NCI-H446 treated with DMSO at 0.1 percent for 48 hours (cell line): ENCODE measurements around the gene PPP4C.

ENCODE experiments used
- DNase-seq: peaks from one replicate; lab custom pipeline; 2025; lab: John Stamatoyannopoulos, UW

Gene PPP4C

DNA sequence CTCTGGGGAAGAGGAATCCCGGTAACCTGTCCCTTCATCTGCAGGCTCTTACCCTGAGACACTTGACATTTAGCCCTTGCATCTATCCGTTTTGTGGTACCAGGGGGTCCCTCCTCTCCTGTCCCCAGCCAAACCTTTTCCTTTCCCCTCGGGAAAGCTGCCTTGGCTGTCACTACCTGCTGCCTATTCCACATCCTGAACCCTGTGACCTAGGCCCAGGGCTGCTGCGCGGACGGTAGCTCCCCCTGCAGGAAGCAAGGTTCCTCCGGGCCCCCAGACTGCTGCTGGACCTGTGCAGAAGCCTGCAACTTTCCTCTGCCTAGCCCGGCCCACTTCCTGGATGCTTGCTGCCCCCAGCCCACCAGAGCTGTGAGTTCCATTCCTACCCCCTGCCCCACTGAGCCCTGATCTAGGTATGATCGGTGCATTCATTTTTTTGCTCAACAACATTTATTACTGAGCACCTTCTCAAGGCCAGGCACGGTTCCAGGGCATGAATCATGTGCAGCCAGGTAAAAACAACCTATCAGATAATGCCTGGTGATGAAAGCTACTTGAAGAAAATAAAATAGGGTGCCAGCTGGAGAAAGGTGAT, 20.7 kb upstream of the PPP4C start:
- no peak for DNase-seq

DNA sequence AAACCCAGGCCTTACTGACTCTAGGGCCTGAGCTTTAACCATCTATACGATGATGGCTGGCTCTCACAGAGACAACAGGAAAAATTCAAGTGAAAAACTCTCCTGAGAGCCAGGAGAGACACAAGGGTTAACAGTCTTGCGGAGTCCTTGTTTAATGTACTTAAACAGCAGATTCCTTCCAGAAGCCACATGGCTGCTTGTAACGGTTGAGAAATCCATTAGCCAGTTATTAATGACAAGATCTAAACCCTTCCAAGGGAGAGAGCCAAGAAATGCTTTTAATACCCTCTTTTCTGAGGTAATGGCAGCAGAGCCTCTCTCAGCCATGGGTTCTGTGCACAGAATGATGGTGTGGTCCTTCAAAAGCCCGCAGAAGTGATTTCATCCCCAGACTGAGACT, 15.4 kb upstream of the PPP4C start:
- no peak for DNase-seq

DNA sequence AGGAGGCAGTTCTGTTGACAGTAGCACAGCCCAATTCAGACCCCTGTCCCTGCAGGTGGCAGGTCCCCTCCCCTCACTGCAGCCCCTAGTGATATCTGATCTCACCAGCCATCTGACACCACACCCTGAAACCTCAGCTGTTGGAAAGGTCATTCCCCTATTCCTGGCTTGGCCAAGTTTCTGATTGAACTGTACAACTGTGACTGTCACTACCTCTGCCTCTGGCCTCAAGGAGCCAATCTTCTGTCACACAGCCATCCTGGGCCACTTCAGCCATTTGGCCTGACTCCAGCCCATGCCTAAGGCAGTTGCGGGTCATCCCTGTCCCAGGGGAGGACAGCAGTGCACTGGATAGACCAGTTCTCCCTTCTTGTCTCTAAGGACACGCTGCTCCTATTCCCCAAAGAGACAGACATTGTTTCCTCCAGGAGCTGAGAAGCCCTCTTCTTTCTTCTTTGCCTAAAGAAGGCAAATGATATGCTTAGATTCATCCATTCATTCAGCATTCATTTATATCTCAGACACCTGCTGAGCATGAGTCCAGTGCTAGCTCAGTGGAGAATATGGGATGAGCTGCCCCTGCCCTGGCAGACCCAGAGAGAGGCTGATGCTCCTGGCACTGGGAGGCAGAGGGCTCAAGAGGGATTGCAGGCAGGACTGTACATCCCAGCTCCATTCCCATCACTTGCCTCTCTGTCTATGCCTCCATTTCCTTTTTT, 14.8 kb upstream of the PPP4C start:
- no peak for DNase-seq

DNA sequence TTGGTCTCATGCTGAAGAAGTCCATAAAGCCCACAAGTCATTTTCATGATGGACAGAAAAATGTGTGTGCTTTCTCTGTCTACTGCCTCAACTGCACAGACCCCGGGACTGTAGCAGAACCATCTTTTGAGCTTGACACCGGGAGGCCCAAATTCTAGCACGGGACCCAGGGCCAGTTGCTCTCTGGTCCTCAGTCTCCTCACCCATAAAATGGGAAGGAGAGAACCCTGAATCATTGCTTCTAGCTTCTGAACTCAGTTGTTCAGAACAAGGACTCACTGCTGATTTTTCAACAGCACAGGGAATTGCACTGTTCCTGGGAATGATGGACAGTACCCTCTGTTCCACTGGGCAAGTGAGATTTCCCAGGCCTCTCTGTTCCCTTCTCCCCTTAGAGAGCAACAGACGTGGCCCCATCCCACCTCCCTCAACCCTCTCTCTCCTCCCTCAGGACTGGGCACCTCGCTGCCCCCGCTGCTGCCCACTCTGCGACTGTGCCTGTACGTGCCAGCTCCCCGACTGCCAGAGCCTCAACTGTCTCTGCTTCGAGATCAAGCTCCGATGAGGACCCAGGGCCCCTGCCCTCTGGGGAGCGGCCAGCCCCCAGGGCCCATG, 12.4 kb upstream of the PPP4C start:
- no peak for DNase-seq

DNA sequence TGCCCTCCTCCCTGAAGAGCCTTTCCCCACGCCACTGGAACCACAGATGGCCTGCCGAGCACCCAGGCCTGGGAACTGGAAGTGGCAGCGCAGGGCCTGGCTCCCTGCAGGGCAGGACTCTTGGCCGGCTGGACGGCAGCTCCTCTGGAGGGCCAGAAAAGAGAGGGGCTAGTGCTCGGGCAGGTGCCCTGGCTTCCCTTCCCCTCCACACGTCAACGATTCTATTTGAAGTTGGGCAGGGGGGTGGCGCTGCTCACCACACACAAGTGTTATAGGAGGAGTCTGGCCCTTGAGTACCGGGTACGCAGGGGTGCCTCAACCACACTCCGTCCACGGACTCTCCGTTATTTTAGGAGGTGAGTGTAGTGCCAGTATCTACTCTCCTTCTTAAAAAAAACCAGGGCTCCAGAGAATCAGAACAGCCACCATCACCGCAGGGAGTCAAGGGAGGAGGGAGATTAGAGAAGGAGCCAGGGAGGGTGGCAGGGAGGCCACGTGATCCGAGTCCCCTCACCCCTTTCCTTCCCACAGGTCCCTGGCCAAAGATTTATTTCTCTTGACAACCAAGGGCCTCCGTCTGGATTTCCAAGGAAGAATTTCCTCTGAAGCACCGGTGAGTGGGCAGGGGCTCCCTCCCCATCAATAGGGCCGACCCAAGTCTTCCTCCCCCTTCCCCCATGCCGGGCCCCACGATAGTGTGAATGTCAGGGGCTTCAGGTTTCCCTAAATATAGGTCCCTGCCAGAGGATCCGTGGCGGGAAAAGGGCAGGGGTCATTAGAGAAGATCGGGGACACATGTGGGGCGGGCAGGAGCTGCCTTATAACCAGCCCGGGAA, 11.7 kb upstream of the PPP4C start:
- DNase-seq = peak; percentile 52

DNA sequence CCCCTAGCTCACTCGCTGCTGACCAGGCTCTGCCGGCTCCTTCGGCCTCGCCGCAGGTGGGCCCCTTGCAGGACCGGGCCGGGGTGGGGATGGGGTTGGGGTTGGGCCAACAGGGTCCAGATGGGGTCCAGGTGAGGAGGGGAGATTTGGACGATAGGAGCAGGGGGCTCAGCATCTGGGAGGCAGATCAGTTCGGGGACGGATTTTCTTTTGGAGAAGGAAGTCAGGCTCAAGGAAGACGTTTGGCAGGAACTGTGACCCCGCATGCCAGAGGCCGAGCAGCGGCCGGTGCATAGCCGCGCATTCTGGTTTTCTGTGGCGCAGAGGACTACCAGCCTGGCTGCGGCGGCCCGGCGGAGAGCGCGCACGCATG, 11.1 kb upstream of the PPP4C start:
- DNase-seq = no peak

DNA sequence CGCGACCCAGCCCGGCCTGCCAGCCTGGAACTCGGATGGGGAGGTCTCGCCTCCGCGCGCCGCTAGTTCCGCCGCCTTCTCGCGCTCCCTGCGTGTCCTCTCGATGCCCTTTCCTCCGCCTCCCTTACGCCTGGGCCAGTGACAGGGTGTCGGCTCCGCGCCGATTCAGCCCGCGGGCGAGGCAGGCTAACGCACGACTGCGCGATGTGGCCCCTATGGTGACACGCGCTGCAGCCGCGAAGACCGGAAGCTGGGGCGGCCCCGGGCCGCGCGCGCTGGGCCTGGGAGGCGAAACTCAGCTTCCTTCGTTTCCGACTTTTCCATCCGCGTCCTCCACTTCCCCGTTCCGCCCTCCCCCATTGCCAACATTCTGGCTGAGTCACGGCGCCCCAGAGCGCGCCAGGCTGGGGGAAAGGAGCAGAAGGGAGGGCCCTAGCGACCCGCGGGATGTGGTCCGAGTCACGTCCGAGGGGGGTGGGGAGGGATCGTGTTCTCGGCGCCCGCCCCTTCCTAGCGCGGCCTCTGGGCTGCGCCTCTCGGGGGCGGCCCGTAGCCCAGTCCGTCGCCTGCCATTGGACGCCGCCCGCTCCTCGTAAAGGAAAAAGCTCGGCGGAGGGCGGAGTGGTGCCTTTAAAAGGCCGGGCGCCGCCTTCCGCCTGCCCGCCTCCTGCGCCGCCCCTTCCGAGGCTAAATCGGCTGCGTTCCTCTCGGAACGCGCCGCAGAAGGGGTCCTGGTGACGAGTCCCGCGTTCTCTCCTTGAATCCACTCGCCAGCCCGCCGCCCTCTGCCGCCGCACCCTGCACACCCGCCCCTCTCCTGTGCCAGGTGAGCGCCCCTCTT, 10.5 kb upstream of the PPP4C start, which contains the start of gene ALDOA:
Gene ALDOA (plus strand): TSS at position 659 of the 841 bp plus-strand sequence. CDS start 1,138 bp downstream, outside the sequence.
- peak; percentile 95 for DNase-seq

DNA sequence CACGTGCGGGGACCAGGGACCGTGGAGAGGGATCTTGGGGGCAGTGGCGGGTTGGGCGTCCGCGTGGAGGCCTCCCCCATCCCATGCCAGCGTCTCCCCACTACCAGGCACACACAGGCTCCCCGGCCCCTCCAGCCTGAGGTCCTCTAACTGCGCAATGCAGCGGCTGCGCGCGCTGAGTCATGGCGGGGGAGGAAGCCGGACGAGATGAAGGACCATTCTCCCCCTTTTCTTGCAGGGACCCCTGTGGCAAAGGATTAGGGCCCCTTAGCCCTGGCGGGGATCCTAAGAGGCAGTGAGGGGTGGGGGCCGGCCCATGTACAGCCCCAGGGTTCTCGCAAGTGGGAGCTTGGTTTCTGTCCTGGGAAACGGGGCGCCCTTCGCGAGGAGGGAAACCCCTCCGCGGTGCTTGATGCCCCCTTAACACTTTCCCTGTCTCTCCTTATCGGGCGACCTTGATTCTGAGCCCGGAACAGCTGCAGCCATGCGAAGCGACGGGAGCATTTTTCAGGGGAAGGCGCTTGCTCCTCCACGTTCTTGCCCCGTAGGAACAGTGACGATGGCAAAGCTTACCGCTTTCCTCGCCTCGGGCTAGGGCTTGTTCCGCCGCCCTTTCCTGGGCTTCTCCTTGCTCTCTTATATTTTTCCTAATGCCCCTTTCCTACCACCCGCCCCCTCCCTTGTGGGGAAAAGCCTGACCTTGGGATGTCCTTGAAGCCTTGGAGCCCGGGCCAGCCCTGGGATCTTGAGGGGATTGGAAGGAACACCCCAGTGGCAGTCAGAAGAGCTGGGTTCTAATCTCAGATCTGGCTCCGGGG, 9.6 kb upstream of the PPP4C start:
- DNase-seq = no peak

DNA sequence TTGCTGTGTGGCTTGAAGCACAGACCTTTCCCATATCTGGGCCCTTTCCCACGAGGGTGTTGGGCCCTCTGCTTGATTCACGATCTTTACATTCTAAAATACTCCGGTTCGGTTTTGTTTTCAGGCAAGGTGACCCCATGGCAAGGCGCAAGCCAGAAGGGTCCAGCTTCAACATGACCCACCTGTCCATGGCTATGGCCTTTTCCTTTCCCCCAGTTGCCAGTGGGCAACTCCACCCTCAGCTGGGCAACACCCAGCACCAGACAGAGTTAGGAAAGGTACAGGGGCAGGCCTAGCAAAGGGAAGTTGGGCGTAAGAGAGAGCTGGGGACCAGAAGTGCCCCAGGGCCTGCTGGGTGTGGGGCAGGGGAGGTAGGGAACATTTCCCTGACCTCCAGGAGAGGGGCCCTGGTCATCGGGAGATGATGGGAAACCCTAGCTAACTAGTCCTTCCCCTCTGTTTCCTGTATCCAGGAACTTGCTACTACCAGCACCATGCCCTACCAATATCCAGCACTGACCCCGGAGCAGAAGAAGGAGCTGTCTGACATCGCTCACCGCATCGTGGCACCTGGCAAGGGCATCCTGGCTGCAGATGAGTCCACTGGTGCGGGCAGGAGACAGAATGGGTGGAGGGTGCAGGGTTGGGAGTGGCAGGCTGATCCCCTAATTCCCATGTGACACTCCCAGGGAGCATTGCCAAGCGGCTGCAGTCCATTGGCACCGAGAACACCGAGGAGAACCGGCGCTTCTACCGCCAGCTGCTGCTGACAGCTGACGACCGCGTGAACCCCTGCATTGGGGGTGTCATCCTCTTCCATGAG, 8.8 kb upstream of the PPP4C start:
- DNase-seq = no peak

DNA sequence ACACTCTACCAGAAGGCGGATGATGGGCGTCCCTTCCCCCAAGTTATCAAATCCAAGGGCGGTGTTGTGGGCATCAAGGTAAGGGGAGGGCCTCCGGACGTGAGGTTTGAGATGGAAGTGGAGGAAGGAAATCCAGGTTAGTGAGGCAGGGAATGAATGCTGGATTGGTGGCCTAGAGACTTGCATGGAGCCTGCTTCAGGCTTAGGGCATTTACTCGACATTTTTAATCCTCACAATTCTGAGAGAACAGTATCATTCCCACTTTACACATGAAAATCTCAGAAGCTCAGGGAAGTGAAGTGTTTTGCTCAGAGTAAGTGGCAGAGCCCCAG, 8.2 kb upstream of the PPP4C start:
- no peak for DNase-seq

DNA sequence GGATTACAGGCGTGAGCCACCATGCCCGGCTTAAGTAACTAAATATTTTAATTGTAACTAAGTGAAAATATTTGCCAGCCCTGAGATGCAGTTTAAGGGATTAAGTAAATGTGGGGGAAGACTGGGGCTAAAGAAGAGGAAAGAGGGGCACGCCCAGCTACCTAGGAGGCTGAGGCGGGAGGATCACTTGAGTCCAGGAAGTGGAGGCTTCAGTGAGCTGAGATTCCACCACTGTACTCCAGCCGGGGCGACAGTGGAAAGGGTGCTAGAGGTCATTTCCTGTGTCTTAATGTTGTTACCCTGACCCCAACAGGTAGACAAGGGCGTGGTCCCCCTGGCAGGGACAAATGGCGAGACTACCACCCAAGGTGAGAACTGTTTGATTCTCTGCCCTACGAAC, 7.5 kb upstream of the PPP4C start:
- no peak for DNase-seq

DNA sequence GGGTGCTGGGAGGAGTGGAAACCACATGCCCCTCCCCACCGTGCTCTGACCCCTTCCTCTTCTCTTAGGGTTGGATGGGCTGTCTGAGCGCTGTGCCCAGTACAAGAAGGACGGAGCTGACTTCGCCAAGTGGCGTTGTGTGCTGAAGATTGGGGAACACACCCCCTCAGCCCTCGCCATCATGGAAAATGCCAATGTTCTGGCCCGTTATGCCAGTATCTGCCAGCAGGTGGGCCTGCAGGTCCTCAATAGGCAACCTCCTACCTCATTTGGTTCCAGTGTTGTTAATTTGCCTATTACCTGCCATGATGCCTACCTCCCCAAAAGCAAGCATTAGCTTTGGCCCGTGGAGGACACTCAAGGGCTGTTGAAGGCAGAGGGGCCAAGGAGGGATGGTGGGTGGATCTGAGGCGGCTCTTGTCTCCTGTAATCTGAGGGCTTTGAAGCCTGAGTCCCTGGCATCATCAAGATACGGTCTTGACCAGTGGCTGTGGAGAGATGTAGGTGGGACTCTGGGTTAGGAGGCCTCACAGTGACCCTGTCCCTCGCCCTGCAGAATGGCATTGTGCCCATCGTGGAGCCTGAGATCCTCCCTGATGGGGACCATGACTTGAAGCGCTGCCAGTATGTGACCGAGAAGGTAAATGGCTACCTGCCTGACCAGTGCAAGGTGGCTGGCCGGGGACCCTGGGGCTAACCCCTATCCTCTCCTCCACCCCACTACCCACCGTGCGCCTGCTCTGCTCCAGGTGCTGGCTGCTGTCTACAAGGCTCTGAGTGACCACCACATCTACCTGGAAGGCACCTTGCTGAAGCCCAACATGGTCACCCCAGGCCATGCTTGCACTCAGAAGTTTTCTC, 6.8 kb upstream of the PPP4C start:
- DNase-seq = no peak

DNA sequence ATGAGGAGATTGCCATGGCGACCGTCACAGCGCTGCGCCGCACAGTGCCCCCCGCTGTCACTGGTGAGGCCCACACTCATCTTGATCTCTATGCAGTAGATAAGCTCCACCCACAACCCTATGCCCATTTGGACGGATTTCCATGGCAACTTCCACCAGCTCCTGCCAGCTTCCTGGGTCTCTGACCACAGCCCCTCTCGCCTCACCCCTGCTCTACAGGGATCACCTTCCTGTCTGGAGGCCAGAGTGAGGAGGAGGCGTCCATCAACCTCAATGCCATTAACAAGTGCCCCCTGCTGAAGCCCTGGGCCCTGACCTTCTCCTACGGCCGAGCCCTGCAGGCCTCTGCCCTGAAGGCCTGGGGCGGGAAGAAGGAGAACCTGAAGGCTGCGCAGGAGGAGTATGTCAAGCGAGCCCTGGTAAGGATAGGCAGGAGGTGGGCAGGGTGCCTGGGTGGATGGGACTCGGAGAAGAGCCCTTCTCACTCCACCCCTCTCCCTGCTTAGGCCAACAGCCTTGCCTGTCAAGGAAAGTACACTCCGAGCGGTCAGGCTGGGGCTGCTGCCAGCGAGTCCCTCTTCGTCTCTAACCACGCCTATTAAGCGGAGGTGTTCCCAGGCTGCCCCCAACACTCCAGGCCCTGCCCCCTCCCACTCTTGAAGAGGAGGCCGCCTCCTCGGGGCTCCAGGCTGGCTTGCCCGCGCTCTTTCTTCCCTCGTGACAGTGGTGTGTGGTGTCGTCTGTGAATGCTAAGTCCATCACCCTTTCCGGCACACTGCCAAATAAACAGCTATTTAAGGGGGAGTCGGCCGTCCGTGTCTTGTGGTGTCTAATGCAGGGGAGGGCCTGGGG, 6.0 kb upstream of the PPP4C start:
- DNase-seq = no peak

DNA sequence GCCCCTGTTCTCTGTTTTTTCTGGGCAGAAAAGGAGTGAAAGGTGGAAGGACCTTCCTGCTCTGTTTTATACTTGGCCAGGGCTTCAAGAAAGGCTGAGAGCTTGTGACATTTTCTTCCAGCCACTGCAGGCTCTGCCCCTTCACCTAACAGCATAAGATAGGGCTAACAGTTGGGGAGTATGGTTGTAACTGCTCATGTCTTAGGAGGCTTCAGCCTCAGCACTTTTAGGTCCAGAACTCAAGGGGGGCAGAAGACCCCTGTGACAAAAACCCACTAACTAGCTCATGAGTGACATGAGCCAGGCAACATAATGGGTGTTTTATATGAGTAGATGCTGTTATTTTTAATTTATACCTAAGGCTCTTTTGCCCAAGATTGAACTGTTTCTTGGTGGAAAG, 5.3 kb upstream of the PPP4C start:
- no peak for DNase-seq

DNA sequence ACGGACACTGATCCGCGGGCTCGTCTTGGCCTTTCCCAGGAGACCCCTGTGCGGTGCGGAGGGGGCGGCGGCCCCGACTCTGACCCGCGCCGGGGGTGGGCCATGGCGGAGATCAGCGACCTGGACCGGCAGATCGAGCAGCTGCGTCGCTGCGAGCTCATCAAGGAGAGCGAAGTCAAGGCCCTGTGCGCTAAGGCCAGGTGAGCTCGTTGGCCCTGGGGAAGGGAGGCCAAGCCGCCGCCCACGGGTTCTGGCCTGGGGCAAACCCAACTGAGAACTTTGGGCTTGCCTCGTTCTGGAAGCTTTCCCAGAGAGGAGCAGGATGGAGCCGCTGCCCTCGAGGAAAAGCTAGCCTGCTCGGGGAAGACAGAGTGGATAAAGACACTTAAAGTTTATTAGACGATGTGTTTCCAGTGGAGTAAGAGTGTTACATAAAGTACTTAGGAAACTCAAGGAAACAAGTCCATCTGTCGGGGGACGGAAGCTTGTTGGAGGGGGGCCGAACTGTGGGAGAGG, 540 bp downstream of the PPP4C start:
- no peak for DNase-seq

DNA sequence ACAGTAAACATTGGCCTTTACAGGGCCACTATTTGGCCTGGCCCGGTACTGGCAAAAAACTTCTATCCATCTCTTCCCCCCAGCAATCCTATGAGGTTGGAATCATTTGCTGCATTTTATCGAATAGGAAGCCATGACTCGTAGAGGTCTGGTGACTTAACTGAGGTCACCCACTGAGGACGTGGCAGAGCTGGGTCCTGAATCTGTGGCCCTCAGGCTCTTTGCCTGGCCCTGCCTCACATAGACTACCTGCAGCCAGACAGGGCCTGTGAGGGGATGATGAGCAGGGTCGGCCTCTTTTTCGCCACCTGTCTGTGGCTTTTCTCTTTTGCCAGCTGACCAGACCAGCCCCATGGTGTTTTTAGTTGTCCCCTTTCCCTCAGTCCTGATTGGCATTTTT, 1.9 kb downstream of the PPP4C start:
- DNase-seq = no peak

DNA sequence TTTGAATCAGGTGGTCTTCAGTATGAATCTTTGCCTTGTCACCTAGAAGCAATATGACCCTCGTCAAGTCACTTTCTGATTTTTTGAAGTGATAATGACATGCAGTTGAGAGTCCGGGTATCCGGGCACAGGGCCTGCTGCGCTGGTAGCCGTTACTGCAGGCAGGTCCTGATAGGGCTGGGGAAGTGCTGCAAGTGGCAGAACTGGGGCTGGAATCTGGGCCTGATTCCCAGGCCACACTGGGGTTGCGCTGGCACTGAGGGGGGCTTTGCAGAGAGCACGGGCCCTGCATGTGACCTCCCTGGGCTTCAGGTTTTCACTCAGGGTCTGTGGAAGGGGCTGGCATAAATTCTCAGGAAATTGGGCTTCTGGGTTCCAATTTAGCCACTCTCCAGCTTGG, 3.0 kb downstream of the PPP4C start:
- DNase-seq = no peak

DNA sequence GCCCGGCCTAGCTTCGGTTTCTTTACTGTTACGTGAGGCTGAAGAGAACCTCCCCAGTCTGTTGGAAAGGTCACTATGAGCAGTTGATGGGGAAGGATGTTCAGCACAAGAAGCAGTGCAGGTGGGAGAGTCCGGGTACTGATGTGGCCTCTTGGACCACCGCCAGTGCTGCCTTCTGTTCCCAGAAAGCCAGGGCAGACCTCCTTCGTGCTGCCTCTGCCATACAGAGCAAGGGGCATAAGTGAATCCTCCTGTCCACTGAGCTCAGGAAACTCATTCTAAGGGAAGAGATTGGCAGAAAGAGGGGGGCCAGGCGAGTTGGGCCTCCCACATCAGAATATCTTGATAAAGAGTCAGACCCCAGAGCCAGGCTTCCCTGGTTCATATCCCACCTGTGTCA, 3.7 kb downstream of the PPP4C start:
- no peak for DNase-seq
